ENCODE data around the gene PRKCA.
"Not testable (repeated sequence)": the region's sequence is repeated elsewhere in the genome, so short reads cannot be mapped to it uniquely, and the experiment has no call there.

Gene PRKCA

GRCh38 chr17:66354981-66355380 is 52.6 kb downstream of the PRKCA start:
- no peak for DNase-seq

GRCh38 chr17:66355510-66355909 is 53.1 kb downstream of the PRKCA start:
- no peak for DNase-seq

GRCh38 chr17:66357037-66357436 is 54.6 kb downstream of the PRKCA start:
- no peak for DNase-seq

GRCh38 chr17:66359351-66359750 is 56.9 kb downstream of the PRKCA start:
- DNase-seq: no peak

GRCh38 chr17:66360961-66361565 is 58.6 kb downstream of the PRKCA start:
- DNase-seq: not testable (repeated sequence)

GRCh38 chr17:66364508-66364907 is 62.1 kb downstream of the PRKCA start:
- DNase-seq: no peak

- no peak for DNase-seq
Measured at GRCh38 chr17:66364990-66365490, 62.6 kb downstream of the PRKCA start.

- no peak for DNase-seq
Measured at GRCh38 chr17:66365903-66366302, 63.5 kb downstream of the PRKCA start.

- no peak for DNase-seq
Measured at GRCh38 chr17:66367107-66367506, 64.7 kb downstream of the PRKCA start.

GRCh38 chr17:66369830-66370229 is 67.4 kb downstream of the PRKCA start:
- no peak for DNase-seq

GRCh38 chr17:66371561-66371960 is 69.1 kb downstream of the PRKCA start:
- no peak for DNase-seq

- DNase-seq: no peak
Measured at GRCh38 chr17:66372182-66372581, 69.8 kb downstream of the PRKCA start.

GRCh38 chr17:66373079-66373478 is 70.7 kb downstream of the PRKCA start:
- no peak for DNase-seq

- DNase-seq: no peak
Measured at GRCh38 chr17:66373944-66374817, 71.8 kb downstream of the PRKCA start.

- no peak for DNase-seq
Measured at GRCh38 chr17:66375121-66375520, 72.7 kb downstream of the PRKCA start.

- no peak for DNase-seq
Measured at GRCh38 chr17:66378296-66378695, 75.9 kb downstream of the PRKCA start.

- no peak for DNase-seq
Measured at GRCh38 chr17:66379544-66379943, 77.1 kb downstream of the PRKCA start.

- DNase-seq: no peak
Measured at GRCh38 chr17:66379996-66380395, 77.6 kb downstream of the PRKCA start.

- DNase-seq: no peak
Measured at GRCh38 chr17:66381701-66382362, 79.4 kb downstream of the PRKCA start.

GRCh38 chr17:66383333-66383732 is 80.9 kb downstream of the PRKCA start:
- DNase-seq: no peak

- no peak for DNase-seq
Measured at GRCh38 chr17:66386498-66387351, 84.3 kb downstream of the PRKCA start.

GRCh38 chr17:66387392-66387981 is 85.1 kb downstream of the PRKCA start:
- DNase-seq: no peak
